Measurements from ENCODE around the gene RAB4A. TPM values are rescaled to one million over a fixed set of nuclear protein-coding genes. Genes with fewer than 3 reads are reported as not detected.
A peak's percentile ranks its signal among the peaks of the same experiment; 100 is the strongest.

The RAB4A gene
- total and polyA plus RNA-seq, 12 donors: 15.7 to 131 (median 112) TPM

DNA sequence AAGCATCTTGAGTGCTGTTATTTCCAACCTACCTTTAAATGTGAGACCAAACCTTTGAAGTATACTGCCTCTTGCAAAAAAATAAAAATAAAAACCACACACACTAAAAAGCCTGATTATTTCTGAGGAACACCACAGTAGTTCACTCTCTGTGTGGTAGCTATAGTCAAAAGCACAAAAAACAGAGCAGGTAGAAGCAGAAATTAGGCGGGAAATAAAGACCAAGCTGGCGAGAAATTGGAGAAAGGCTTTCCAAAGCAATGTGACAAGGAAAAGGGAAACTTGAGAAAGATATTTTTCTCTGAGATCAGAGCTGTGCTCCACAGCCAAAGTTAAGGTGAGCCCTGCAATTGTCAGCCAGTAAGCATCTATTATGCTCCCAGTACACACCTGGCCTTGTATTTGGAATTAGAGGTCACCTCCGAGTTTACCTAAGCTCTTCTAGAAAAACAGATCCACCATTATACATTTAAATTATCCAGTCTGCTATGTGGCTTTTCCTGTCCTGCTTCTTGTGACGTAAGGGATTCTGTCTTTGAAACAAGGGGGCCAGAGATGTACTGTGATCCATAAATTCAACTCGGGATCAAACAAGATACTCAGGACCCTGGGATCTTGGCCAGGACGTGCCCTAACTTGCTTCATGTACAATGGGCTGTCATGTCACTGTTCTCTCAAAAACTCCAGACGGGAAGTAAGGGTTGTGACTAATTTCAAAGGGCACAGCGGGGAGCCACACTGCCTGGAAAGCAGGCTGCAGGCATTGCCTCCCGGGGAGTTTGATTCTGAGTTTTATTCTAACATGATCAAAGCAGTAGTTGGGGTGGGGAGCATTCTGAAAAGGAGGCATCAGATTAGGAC lies 39.8 kb upstream of the RAB4A start:
- TF ChIP-seq, protein P1, sequence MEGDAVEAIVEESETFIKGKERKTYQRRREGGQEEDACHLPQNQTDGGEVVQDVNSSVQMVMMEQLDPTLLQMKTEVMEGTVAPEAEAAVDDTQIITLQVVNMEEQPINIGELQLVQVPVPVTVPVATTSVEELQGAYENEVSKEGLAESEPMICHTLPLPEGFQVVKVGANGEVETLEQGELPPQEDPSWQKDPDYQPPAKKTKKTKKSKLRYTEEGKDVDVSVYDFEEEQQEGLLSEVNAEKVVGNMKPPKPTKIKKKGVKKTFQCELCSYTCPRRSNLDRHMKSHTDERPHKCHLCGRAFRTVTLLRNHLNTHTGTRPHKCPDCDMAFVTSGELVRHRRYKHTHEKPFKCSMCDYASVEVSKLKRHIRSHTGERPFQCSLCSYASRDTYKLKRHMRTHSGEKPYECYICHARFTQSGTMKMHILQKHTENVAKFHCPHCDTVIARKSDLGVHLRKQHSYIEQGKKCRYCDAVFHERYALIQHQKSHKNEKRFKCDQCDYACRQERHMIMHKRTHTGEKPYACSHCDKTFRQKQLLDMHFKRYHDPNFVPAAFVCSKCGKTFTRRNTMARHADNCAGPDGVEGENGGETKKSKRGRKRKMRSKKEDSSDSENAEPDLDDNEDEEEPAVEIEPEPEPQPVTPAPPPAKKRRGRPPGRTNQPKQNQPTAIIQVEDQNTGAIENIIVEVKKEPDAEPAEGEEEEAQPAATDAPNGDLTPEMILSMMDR (IDR thresholded peaks at IDR 0.05): no peak
- Histone ChIP-seq H3K4me3 (no peak overlapping the region), H3K36me3 (no peaks in the 10 kb centered on the region), H3K27ac (peak overlapping the region in 2 of 10 donors; percentile 56 to 83), H3K9me3 (no peaks in the 10 kb centered on the region), H3K4me1 (peaks cover 6 to 48% (median 26%) of the 10 kb centered on the region in 9 donors), H3K27me3 (peaks cover 0 to 14% (median 4%) of the 10 kb centered on the region in 7 donors)
- 67 to 77% methylated on average over 9 of the region's 9 CpGs for WGBS, 2 donors
- DNase-seq (no peak), ATAC-seq (no peak)
- intact Hi-C loops (cut with DNase I): no loop called here

DNA sequence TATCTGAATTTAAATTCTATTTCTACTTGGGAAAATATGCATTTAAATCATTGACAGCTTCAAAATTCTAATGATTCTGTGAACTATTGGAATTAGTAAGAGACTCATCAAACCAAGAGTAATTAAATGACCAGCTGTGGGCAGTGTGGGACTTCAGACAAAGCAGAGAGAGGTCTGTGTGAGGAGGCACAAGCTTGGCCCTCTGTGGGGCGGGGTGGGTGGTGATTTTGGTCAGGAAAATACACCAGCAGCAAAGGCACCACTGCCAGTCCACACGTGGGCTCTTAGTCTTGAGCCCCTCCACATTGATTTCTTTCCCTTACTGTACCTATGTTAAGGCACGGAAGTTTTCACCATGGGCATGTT lies 39.2 kb upstream of the RAB4A start:
- TF ChIP-seq, protein P1 (IDR thresholded peaks at IDR 0.05): no peak
- no peak for ATAC-seq
- H3K9me3 ChIP-seq: no peaks in the 10 kb centered on the region
- peaks cover 0 to 14% (median 4%) of the 10 kb centered on the region in 7 donors for H3K27me3 ChIP-seq
- peak overlapping the region in 1 of 10 donors; percentile 56 for H3K27ac ChIP-seq
- WGBS, 2 donors: 75 to 76% methylated on average over 3 of the region's 3 CpGs
- peaks cover 6 to 48% (median 26%) of the 10 kb centered on the region in 9 donors for H3K4me1 ChIP-seq
- no peak overlapping the region for H3K4me3 ChIP-seq
- no peaks in the 10 kb centered on the region for H3K36me3 ChIP-seq
- intact Hi-C loops (cut with DNase I): no loop called here
- DNase-seq: no peak

DNA sequence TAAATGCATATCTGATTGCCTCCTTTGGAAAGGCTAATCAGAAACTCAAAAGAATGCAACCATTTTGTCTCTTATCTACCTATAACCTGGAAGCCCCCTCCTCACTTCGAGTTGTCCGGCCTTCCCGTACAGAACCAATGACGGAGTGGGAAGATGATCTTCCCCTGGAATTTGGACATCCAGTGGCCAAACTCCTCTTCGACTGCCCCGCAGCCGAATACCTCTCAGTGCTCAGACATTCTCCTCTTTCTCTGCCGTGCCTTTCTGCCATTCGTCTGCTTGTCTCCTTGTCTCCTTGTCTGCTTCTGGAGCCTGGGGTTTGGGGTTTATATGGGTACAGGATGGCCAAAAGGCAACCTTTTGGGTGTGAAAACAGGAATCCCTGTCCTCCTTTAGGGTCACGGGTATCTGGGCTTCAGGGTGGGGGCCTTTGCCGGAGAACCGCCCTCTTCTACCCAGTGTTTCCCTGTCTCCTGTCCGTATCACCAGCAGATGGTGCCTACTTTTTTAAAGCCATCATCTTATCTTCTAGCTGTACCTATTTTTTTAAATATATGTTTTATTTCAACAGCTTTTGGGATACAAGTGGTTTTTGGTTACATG lies 35.9 kb upstream of the RAB4A start:
- no peak for DNase-seq
- intact Hi-C loops (cut with DNase I): no loop called here
- Histone ChIP-seq H3K4me3 (no peak overlapping the region), H3K9me3 (no peaks in the 10 kb centered on the region), H3K36me3 (no peaks in the 10 kb centered on the region), H3K27ac (no peak overlapping the region), H3K4me1 (peaks cover 0 to 29% (median 13%) of the 10 kb centered on the region in 9 donors), H3K27me3 (peaks cover 0 to 14% (median 4%) of the 10 kb centered on the region in 7 donors)
- TF ChIP-seq, protein P1 (IDR thresholded peaks at IDR 0.05): no peak
- WGBS, 2 donors: 68 to 82% methylated on average over 13 of the region's 13 CpGs
- no peak for ATAC-seq

DNA sequence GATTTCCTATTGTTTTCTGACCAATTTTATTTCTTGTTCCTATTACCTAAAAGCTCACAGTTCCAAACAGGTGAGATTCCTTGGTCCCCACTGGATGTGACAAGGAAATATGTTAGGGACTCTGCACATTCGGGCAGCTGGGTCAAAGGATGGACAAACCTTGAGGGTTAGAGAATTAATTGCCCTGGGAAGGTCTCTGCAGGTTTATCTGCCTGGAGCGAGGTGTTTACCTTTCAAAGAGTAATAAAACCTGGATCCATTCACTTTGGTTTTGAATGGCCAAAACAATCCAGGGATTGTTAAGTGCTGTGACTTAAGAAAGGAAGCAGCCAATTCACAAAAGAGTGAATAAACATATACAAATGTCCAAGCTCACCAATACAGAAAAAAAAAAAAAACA lies 33.6 kb upstream of the RAB4A start:
- intact Hi-C loops (cut with DNase I): no loop called here
- ATAC-seq: no peak
- H3K27me3 ChIP-seq: peaks cover 0 to 14% (median 4%) of the 10 kb centered on the region in 7 donors
- H3K4me1 ChIP-seq: peaks cover 0 to 7% (median 0%) of the 10 kb centered on the region in 9 donors
- no peak for DNase-seq
- no peaks in the 10 kb centered on the region for H3K36me3 ChIP-seq
- no peak overlapping the region for H3K27ac ChIP-seq
- no peak overlapping the region for H3K4me3 ChIP-seq
- 37 to 71% methylated on average over 2 of the region's 2 CpGs for WGBS, 2 donors
- peaks cover 0 to 4% (median 0%) of the 10 kb centered on the region in 11 donors for H3K9me3 ChIP-seq
- TF ChIP-seq, protein P1 (IDR thresholded peaks at IDR 0.05): no peak

All from heart right ventricle (tissue), 16 donors.